Thoracic aorta (tissue), 2 donors: ENCODE measurements around the gene KLF6. TPM values are rescaled to one million over a fixed set of nuclear protein-coding genes. Genes with fewer than 3 reads are reported as not detected.

Experiments used
- ATAC-seq: fragments of 150-250 bp; one replicate; pipeline ENCODE4 v1.8.0; 2017; ENCODE audit warnings: low read depth; ENCODE audit not compliant: insufficient number of reproducible peaks, low FRiP score
- DNase-seq: peaks from one replicate; pipeline ENCODE4 v3.0.0-alpha.2; 2020; ENCODE audit warnings: low spot score
- H3K27ac ChIP-seq, 2 donors: fragments of 200-600 bp; sonication (generic); 1 replicate in 1 of 2; 2 replicates in 1 of 2; pipeline ENCODE4 v1.5.1; 2016; ENCODE audit warnings: mild to moderate bottlenecking in 2 of 2, moderate library complexity in 2 of 2
- H3K27me3 ChIP-seq: fragments of 200-600 bp; sonication (generic); replicated peaks from 2 replicates; pipeline ENCODE4 v1.6.0; 2016; ENCODE audit warnings: mild to moderate bottlenecking; ENCODE audit not compliant: insufficient read depth
- H3K36me3 ChIP-seq: fragments of 200-600 bp; sonication (generic); one replicate; pipeline ENCODE4 v1.5.1; 2016
- H3K4me1 ChIP-seq, 2 donors: fragments of 200-600 bp; sonication (generic); 1 replicate in 1 of 2; 2 replicates in 1 of 2; pipeline versions ENCODE4 v1.5.1 to v1.6.0; 2016; ENCODE audit warnings: low read depth in 2 of 2, mild to moderate bottlenecking in 1 of 2; ENCODE audit not compliant: control insufficient read depth in 1 of 2
- H3K4me3 ChIP-seq: fragments of 200-600 bp; sonication (generic); 2 replicates; pipeline ENCODE4 v1.5.1; 2016; ENCODE audit warnings: mild to moderate bottlenecking
- H3K9me3 ChIP-seq: fragments of 200-600 bp; sonication (generic); 2 replicates; pipeline ENCODE4 v1.5.1; 2016
- total RNA-seq, 2 donors: library from RNA; depleted of rRNA; stranded (reverse); fragments of >200 nt; gene quantifications; one replicate each; pipeline versions ENCODE4 v1.1.0 to v1.2.3, GENCODE V29; 2016
- TF ChIP-seq, protein P1 (sequence below): fragments of 200-600 bp; sonication (generic); IDR thresholded peaks from one replicate; pipeline ENCODE4 v1.5.1; 2019; ENCODE audit warnings: antibody characterized with exemption

KLF6 gene
- total RNA-seq, 2 donors from 2014 or later: 170 to 201 TPM

DNA sequence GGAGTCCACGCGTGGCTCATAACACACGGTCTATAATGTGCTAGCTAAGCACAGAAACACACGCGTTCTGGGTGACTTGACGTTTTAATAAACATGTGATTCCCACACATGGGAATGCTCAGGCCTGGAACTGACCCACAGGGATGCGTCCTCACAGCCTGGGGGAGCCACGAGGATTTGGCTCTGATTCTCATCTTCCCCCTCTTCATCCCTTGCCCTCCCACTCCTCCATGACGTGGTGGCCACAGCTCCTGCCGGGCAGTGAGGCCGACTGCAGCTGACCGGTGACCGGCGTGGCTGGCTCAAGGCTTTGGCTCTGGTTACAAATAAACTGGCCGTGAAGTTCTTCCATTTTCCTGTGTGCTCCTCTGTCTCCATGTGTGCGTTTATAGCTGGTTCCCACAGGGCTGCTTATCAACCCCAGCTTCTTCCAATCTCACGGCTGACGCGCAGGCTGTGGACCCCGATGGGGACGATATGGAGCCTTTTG is 40.9 kb upstream of the KLF6 start:
- TF ChIP-seq, protein P1, sequence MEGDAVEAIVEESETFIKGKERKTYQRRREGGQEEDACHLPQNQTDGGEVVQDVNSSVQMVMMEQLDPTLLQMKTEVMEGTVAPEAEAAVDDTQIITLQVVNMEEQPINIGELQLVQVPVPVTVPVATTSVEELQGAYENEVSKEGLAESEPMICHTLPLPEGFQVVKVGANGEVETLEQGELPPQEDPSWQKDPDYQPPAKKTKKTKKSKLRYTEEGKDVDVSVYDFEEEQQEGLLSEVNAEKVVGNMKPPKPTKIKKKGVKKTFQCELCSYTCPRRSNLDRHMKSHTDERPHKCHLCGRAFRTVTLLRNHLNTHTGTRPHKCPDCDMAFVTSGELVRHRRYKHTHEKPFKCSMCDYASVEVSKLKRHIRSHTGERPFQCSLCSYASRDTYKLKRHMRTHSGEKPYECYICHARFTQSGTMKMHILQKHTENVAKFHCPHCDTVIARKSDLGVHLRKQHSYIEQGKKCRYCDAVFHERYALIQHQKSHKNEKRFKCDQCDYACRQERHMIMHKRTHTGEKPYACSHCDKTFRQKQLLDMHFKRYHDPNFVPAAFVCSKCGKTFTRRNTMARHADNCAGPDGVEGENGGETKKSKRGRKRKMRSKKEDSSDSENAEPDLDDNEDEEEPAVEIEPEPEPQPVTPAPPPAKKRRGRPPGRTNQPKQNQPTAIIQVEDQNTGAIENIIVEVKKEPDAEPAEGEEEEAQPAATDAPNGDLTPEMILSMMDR: no peak
- no peaks in the 10 kb centered on the region for H3K36me3 ChIP-seq
- H3K27ac ChIP-seq: no peak overlapping the region
- no peaks in the 10 kb centered on the region for H3K27me3 ChIP-seq
- no peak overlapping the region for H3K4me3 ChIP-seq
- no peak for ATAC-seq
- no peak for DNase-seq
- no peaks in the 10 kb centered on the region for H3K9me3 ChIP-seq
- peaks cover 13 to 24% of the 10 kb centered on the region in 2 donors for H3K4me1 ChIP-seq

- no peak for ATAC-seq
These were observed 40.2 kb upstream of the KLF6 start for GRCh38 chr10:3825244-3825643.

GRCh38 chr10:3822541-3823330 is 37.7 kb upstream of the KLF6 start:
- Histone ChIP-seq H3K36me3 (no peaks in the 10 kb centered on the region), H3K27me3 (no peaks in the 10 kb centered on the region), H3K9me3 (no peaks in the 10 kb centered on the region), H3K4me1 (no peaks in the 10 kb centered on the region), H3K4me3 (no peak overlapping the region), H3K27ac (no peak overlapping the region)
- DNase-seq (no peak), ATAC-seq (no peak)
- TF ChIP-seq, protein P1: no peak

More at GRCh38 chr10:3825244-3825643, 40.2 kb upstream of the KLF6 start:
- Histone ChIP-seq H3K27ac (no peak overlapping the region), H3K9me3 (no peaks in the 10 kb centered on the region), H3K4me3 (no peak overlapping the region), H3K27me3 (no peaks in the 10 kb centered on the region), H3K4me1 (peaks cover 10 to 19% of the 10 kb centered on the region in 2 donors), H3K36me3 (no peaks in the 10 kb centered on the region)
- no peak for DNase-seq
- TF ChIP-seq, protein P1: no peak

DNA sequence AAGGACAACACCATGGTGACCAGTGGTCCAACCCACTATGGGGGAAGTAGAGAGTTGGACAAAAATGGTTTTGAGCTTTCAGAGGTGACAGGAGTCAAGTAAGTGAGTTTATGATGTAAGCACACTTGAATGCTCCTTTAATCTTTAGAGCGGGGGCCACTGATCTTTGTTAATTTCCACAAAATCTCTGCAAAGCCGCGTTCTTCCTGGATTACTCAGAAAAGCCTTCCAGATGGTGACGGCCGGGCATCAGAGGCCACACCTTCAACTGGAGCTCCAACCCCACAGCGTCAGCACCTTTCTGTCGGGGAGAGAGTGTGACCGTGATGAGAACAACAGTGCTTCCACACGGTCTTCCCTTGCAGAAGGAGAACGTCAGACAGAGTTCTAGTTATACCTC is 35.2 kb upstream of the KLF6 start:
- no peaks in the 10 kb centered on the region for H3K36me3 ChIP-seq
- DNase-seq (no peak), ATAC-seq (no peak)
- H3K4me3 ChIP-seq: no peak overlapping the region
- no peaks in the 10 kb centered on the region for H3K9me3 ChIP-seq
- TF ChIP-seq, protein P1: no peak
- no peaks in the 10 kb centered on the region for H3K27me3 ChIP-seq
- no peaks in the 10 kb centered on the region for H3K4me1 ChIP-seq
- no peak overlapping the region for H3K27ac ChIP-seq

DNA sequence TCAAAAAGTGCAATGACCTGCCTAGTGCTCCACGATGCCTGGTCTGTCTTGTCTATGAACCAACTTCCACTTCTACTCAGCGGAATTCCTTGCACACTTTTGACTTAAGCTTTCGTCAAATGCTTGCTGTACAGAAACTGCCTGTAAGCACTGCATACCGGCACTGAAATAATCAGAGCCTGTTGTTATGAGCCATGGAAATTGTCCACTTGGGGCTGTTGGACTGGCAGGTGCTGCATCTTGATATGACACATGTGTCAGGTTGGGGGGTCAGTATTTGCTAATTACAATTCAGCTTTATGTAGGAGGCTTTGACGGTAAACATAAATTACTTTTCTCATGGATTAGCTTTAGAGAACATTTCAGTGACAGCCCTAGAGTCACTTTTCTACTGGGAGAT is 32.0 kb upstream of the KLF6 start:
- Histone ChIP-seq H3K27ac (no peak overlapping the region), H3K4me3 (no peak overlapping the region), H3K4me1 (peaks cover 3 to 7% of the 10 kb centered on the region in 2 donors), H3K36me3 (no peaks in the 10 kb centered on the region), H3K27me3 (no peaks in the 10 kb centered on the region), H3K9me3 (no peaks in the 10 kb centered on the region)
- ATAC-seq: no peak
- TF ChIP-seq, protein P1: no peak
- no peak for DNase-seq
